GM19035 (cell line): ENCODE results near the gene UGT1A10.
"Not testable (repeated sequence)": the region's sequence is repeated elsewhere in the genome, so short reads cannot be mapped to it uniquely, and the experiment has no call there.

Experiments used
- ATAC-seq: cut with Tn5 transposase; IDR thresholded peaks from one replicate; pipeline ENCODE4 v1.9.1; 2021; ENCODE audit not compliant: unreplicated experiment

Gene UGT1A10

GRCh38 chr2:233636306-233636705 lies at the start of gene UGT1A10:
Gene UGT1A10 (plus strand): TSS chr2:233636448. CDS start chr2:233636523, 75 bp downstream.
- not testable (repeated sequence) for ATAC-seq

GRCh38 chr2:233588400-233588799 lies 47.8 kb upstream of the UGT1A10 start:
- no peak for ATAC-seq

- not testable (repeated sequence) for ATAC-seq
Observed at GRCh38 chr2:233592706-233593105, 43.5 kb upstream of the UGT1A10 start.

GRCh38 chr2:233593201-233593600 lies 43.0 kb upstream of the UGT1A10 start:
- ATAC-seq = no peak

GRCh38 chr2:233597522-233597921 lies 38.7 kb upstream of the UGT1A10 start:
- no peak for ATAC-seq

- ATAC-seq = no peak
Observed at GRCh38 chr2:233598952-233599351, 37.3 kb upstream of the UGT1A10 start.

GRCh38 chr2:233600386-233600785 lies 35.9 kb upstream of the UGT1A10 start:
- no peak for ATAC-seq

GRCh38 chr2:233602076-233602475 lies 34.2 kb upstream of the UGT1A10 start:
- no peak for ATAC-seq

GRCh38 chr2:233603520-233603919 lies 32.7 kb upstream of the UGT1A10 start:
- no peak for ATAC-seq

GRCh38 chr2:233604826-233605225 lies 31.4 kb upstream of the UGT1A10 start:
- no peak for ATAC-seq

- no peak for ATAC-seq
Observed at GRCh38 chr2:233605680-233606079, 30.6 kb upstream of the UGT1A10 start.

- ATAC-seq = no peak
Observed at GRCh38 chr2:233611284-233611683, 25.0 kb upstream of the UGT1A10 start.

- ATAC-seq = not testable (repeated sequence)
Observed at GRCh38 chr2:233617476-233617875, 18.8 kb upstream of the UGT1A10 start, which contains the start of gene UGT1A8. Gene UGT1A8 (plus strand): TSS chr2:233617633. CDS start chr2:233617708, 75 bp downstream.

GRCh38 chr2:233620204-233620603 lies 16.0 kb upstream of the UGT1A10 start:
- ATAC-seq = no peak

GRCh38 chr2:233621863-233622262 lies 14.4 kb upstream of the UGT1A10 start:
- ATAC-seq = not testable (repeated sequence)

- no peak for ATAC-seq
Observed at GRCh38 chr2:233627331-233628025, 8.8 kb upstream of the UGT1A10 start.

- ATAC-seq = no peak
Observed at GRCh38 chr2:233638836-233639235, 2.6 kb downstream of the UGT1A10 start.

GRCh38 chr2:233639860-233640259 lies 3.6 kb downstream of the UGT1A10 start:
- ATAC-seq = no peak

GRCh38 chr2:233643128-233643527 lies 6.9 kb downstream of the UGT1A10 start:
- no peak for ATAC-seq

- ATAC-seq = not testable (repeated sequence)
Observed at GRCh38 chr2:233646033-233646432, 9.8 kb downstream of the UGT1A10 start.

- no peak for ATAC-seq
Observed at GRCh38 chr2:233650981-233651380, 14.7 kb downstream of the UGT1A10 start.

- no peak for ATAC-seq
Observed at GRCh38 chr2:233651430-233651829, 15.2 kb downstream of the UGT1A10 start.

- no peak for ATAC-seq
Observed at GRCh38 chr2:233654501-233654900, 18.3 kb downstream of the UGT1A10 start.
